HG02981 (cell line): ENCODE data around the gene MAFG.

Experiments
- ATAC-seq: cut with Tn5 transposase; IDR thresholded peaks from one replicate; pipeline ENCODE4 v1.9.1; 2021; ENCODE audit warnings: mild to moderate bottlenecking, moderate library complexity; ENCODE audit not compliant: unreplicated experiment

MAFG gene

GRCh38 chr17:81924557-81925532 is 2.7 kb downstream of the MAFG start:
- no peak for ATAC-seq

GRCh38 chr17:81923302-81924260 is 4.0 kb downstream of the MAFG start:
- no peak for ATAC-seq

- no peak for ATAC-seq
These were observed 4.8 kb downstream of the MAFG start for GRCh38 chr17:81922566-81923301.

GRCh38 chr17:81921996-81922565 is 5.5 kb downstream of the MAFG start:
- no peak for ATAC-seq

- ATAC-seq, result no peak
These were observed 6.0 kb downstream of the MAFG start for GRCh38 chr17:81921537-81921862.

- no peak for ATAC-seq
These were observed 6.7 kb downstream of the MAFG start for GRCh38 chr17:81920612-81921536.

GRCh38 chr17:81918832-81919545 is 8.5 kb downstream of the MAFG start:
- no peak for ATAC-seq

DNA sequence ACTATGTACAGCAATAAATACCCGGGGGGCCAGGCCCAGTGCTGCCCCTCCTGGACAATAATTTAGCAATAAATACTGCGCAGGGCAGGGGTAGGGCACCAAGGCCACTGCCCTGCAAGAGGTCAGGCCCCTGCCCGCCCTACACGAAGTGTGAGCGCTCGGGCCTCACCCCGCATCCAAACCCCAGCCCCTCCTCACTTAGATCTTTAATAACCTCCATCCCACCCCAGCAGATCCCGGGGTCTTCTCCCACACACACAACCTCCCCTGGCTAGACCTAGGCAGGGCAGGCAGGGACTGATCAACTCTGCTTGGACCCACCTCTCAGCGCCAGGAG is 9.2 kb downstream of the MAFG start:
- peak; percentile 11 for ATAC-seq

- peak; percentile 59 for ATAC-seq
These were observed 9.8 kb downstream of the MAFG start, which contains the start of gene SIRT7 for GRCh38 chr17:81917565-81918332. TSS of gene SIRT7 (minus strand) at chr17:81918176. CDS start at chr17:81918131, 45 bp downstream.

DNA sequence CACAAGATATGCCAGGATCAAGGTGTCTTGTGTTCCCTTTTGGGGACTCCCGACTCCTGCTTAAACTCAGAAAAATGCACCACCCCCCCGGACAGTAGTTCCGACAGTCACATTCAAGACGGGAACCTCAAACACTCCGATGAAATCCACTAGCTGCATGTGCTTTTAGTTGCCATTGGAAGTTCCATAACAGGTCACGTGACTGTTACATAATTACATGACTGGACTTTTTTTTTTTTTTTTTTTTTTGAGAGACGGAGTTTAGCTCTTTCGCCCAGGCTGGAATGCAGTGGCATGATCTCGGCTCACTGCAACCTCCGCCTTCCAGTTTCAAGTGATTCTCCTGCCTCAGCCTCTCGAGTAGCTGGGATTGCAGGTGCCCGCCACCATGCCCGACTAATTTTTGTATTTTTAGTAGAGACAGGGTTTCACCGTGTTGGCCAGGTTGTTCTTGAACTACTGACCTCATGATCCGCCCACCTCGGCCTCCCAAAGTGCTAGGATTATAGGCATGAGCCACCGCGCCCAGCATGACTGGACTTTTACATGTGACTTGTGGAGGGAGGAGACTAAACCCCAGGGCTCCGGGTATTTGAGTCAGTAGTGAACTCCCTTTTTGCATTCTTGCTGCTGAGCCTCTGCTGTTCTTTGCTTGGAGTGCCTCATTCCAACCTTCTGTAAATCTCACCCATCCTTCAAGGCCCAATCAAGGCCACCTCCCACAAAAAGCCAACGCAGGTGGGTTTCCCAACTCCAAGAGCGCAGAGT is 11.1 kb downstream of the MAFG start:
- no peak for ATAC-seq

- no peak for ATAC-seq
These were observed 12.2 kb downstream of the MAFG start for GRCh38 chr17:81915331-81915730.

GRCh38 chr17:81914103-81914850 is 13.3 kb downstream of the MAFG start:
- no peak for ATAC-seq

GRCh38 chr17:81913394-81914102 is 14.0 kb downstream of the MAFG start:
- ATAC-seq, result no peak

GRCh38 chr17:81912441-81913309 is 14.9 kb downstream of the MAFG start:
- ATAC-seq, result no peak

GRCh38 chr17:81911969-81912368 is 15.6 kb downstream of the MAFG start:
- ATAC-seq, result no peak
